Trophoblast cell (in vitro differentiated cells and primary cell): Measurements from ENCODE around the gene GPR68.
A peak's percentile ranks its signal among the peaks of the same experiment; 100 is the strongest.

ENCODE experiments used
- DNase-seq, 2 donors: peaks; one replicate each; pipeline ENCODE4 v3.0.0-alpha.2; 2016
- H2AFZ ChIP-seq: 2 replicates; pipeline ENCODE4 v1.6.1; 2013; ENCODE audit warnings: low read length, moderate library complexity, mild to moderate bottlenecking; ENCODE audit not compliant: insufficient read depth, poor library complexity
- H2AK5ac ChIP-seq: 2 replicates; pipeline ENCODE4 v1.6.1; 2013; ENCODE audit warnings: mild to moderate bottlenecking, low read length
- H2BK120ac ChIP-seq: 2 replicates; pipeline ENCODE4 v1.6.1; 2013; ENCODE audit warnings: low read length, mild to moderate bottlenecking, moderate library complexity; ENCODE audit not compliant: insufficient read depth, poor library complexity
- H2BK12ac ChIP-seq: 2 replicates; pipeline ENCODE4 v1.6.1; 2013; ENCODE audit warnings: mild to moderate bottlenecking, low read length, moderate library complexity
- H2BK5ac ChIP-seq: 2 replicates; pipeline ENCODE4 v1.6.1; 2013; ENCODE audit warnings: low read length, low read depth, moderate library complexity, mild to moderate bottlenecking; ENCODE audit not compliant: poor library complexity
- H3K14ac ChIP-seq: 2 replicates; pipeline ENCODE4 v1.6.1; 2013; ENCODE audit warnings: mild to moderate bottlenecking, low read length
- H3K18ac ChIP-seq: 2 replicates; pipeline ENCODE4 v1.6.1; 2013; ENCODE audit warnings: mild to moderate bottlenecking, low read length
- H3K23ac ChIP-seq: 2 replicates; pipeline ENCODE4 v1.6.1; 2013; ENCODE audit warnings: low read length
- H3K27ac ChIP-seq: 2 replicates; pipeline ENCODE4 v1.5.1; 2013; ENCODE audit warnings: low read depth, mild to moderate bottlenecking, inconsistent platforms, low read length, moderate library complexity
- H3K27me3 ChIP-seq: 2 replicates; pipeline ENCODE4 v1.6.1; 2013; ENCODE audit warnings: inconsistent platforms, mild to moderate bottlenecking, low read length, moderate library complexity; ENCODE audit not compliant: insufficient read depth
- H3K36me3 ChIP-seq, 2 experiments: 1 replicate in 1 of 2; 2 replicates in 1 of 2; pipeline ENCODE4 v1.6.1; 2013; ENCODE audit warnings: low read length in 2 of 2, mild to moderate bottlenecking in 2 of 2, moderate library complexity in 1 of 2; ENCODE audit not compliant: insufficient read depth in 2 of 2, control insufficient read depth in 1 of 2
- H3K4ac ChIP-seq: 2 replicates; pipeline ENCODE4 v1.6.1; 2013; ENCODE audit warnings: low read depth, mild to moderate bottlenecking, low read length, moderate library complexity
- H3K4me1 ChIP-seq, 2 experiments: 1 replicate in 1 of 2; 2 replicates in 1 of 2; pipeline ENCODE4 v1.6.1; 2013; ENCODE audit warnings: low read length in 2 of 2, mild to moderate bottlenecking in 2 of 2, moderate library complexity in 1 of 2; ENCODE audit not compliant: insufficient read depth in 2 of 2, control insufficient read depth in 1 of 2
- H3K4me2 ChIP-seq: 2 replicates; pipeline ENCODE4 v1.6.1; 2013; ENCODE audit warnings: inconsistent platforms, mild to moderate bottlenecking, low read length, moderate library complexity
- H3K4me3 ChIP-seq: 2 replicates; pipeline ENCODE4 v1.5.1; 2013; ENCODE audit warnings: mild to moderate bottlenecking, low read depth, low read length, inconsistent platforms
- H3K79me1 ChIP-seq: one replicate; pipeline ENCODE4 v1.6.1; 2013; ENCODE audit warnings: low read length
- H3K79me2 ChIP-seq: 2 replicates; pipeline ENCODE4 v1.6.1; 2013; ENCODE audit warnings: low read length, mild to moderate bottlenecking; ENCODE audit not compliant: control insufficient read depth, insufficient read depth, poor library complexity
- H3K9ac ChIP-seq: 2 replicates; pipeline ENCODE4 v1.6.1; 2013; ENCODE audit warnings: mild to moderate bottlenecking, low read length
- H3K9me3 ChIP-seq: 2 replicates; pipeline ENCODE4 v1.6.1; 2013; ENCODE audit warnings: low read depth, mild to moderate bottlenecking, control low read depth, inconsistent platforms, low read length; ENCODE audit not compliant: insufficient read depth
- H4K12ac ChIP-seq: 2 replicates; pipeline ENCODE4 v1.6.1; 2013; ENCODE audit warnings: low read depth, mild to moderate bottlenecking, low read length, moderate library complexity
- H4K8ac ChIP-seq: 2 replicates; pipeline ENCODE4 v1.6.1; 2013; ENCODE audit warnings: low read depth, mild to moderate bottlenecking, low read length, moderate library complexity
- H4K91ac ChIP-seq: one replicate; pipeline ENCODE4 v1.6.1; 2013; ENCODE audit warnings: low read depth, mild to moderate bottlenecking, low read length, moderate library complexity
- WGBS: extraction: QIAGEN DNeasy Blood & Tissue Kit; methylation state at CpG from one replicate; pipeline ENCODE4 v1.1.7; 2013; ENCODE audit warnings: missing lambda C conversion rate; ENCODE audit not compliant: insufficient read length, insufficient coverage; ENCODE audit errors: extremely low coverage; 5-methylcytosine and 5-hydroxymethylcytosine counted together

The GPR68 gene

GRCh38 chr14:91261115-91261514, 16.6 kb upstream of the GPR68 start:
- H3K79me2 ChIP-seq = no peaks in the 10 kb centered on the region
- no peak overlapping the region for H3K4me2 ChIP-seq
- H4K91ac ChIP-seq = no peak overlapping the region
- peak overlapping the region; percentile 84 for H2AK5ac ChIP-seq
- H3K79me1 ChIP-seq = peaks cover 23% of the 10 kb centered on the region
- H3K23ac ChIP-seq = no peak overlapping the region
- peaks cover 25 to 31% of the 10 kb centered on the region in 2 experiments for H3K4me1 ChIP-seq
- no peak overlapping the region for H2BK5ac ChIP-seq
- H2BK120ac ChIP-seq = no peak overlapping the region
- no peak overlapping the region for H3K9ac ChIP-seq
- H3K14ac ChIP-seq = no peak overlapping the region
- H3K36me3 ChIP-seq = no peaks in the 10 kb centered on the region
- no peak overlapping the region for H3K4ac ChIP-seq
- H2AFZ ChIP-seq = no peak overlapping the region
- H3K27ac ChIP-seq = no peak overlapping the region
- H3K27me3 ChIP-seq = no peaks in the 10 kb centered on the region
- no peak for DNase-seq
- no peak overlapping the region for H4K8ac ChIP-seq
- peaks cover 5% of the 10 kb centered on the region for H3K9me3 ChIP-seq
- WGBS = no CpG with 5 or more reads among the region's 5 CpGs
- no peak overlapping the region for H4K12ac ChIP-seq
- H3K4me3 ChIP-seq = no peak overlapping the region
- no peak overlapping the region for H3K18ac ChIP-seq
- peak overlapping the region; percentile 22 for H2BK12ac ChIP-seq

DNA sequence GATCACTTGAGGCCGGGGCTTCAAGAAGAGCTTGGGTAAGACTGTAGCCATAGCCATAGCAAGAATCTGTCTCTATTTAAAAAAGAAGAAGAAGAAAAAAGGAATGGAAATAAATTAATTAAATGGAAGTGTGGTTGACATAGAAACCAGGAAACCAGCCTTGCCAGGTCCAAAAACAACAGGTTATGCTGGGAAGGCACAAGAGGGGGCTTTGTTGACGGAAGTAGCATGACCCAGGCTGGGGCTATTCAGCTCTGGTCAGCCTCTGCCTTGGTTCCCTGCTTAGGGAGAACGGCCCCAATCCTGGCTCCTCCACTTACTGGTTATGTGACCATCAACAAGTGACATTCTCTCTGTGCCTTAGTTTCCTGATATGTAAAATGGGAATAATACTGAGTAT, 14.4 kb upstream of the GPR68 start:
- H3K18ac ChIP-seq = no peak overlapping the region
- H4K91ac ChIP-seq = peak overlapping the region; percentile 28
- peak overlapping the region; percentile 52 for H2BK5ac ChIP-seq
- H2AFZ ChIP-seq = no peak overlapping the region
- peaks cover 2% of the 10 kb centered on the region for H3K9me3 ChIP-seq
- no peaks in the 10 kb centered on the region for H3K27me3 ChIP-seq
- peaks cover 22% of the 10 kb centered on the region for H3K79me1 ChIP-seq
- peak overlapping the region; percentile 49 for H3K27ac ChIP-seq
- H3K4me1 ChIP-seq = peaks cover 18 to 33% of the 10 kb centered on the region in 2 experiments
- H4K12ac ChIP-seq = no peak overlapping the region
- no peak overlapping the region for H3K23ac ChIP-seq
- H3K9ac ChIP-seq = no peak overlapping the region
- no peak for DNase-seq
- no peak overlapping the region for H3K4me3 ChIP-seq
- H2BK120ac ChIP-seq = no peak overlapping the region
- no peak overlapping the region for H3K14ac ChIP-seq
- H3K36me3 ChIP-seq = no peaks in the 10 kb centered on the region
- H2AK5ac ChIP-seq = no peak overlapping the region
- H4K8ac ChIP-seq = no peak overlapping the region
- peak overlapping the region; percentile 44 for H2BK12ac ChIP-seq
- no peaks in the 10 kb centered on the region for H3K79me2 ChIP-seq
- H3K4me2 ChIP-seq = no peak overlapping the region
- H3K4ac ChIP-seq = no peak overlapping the region
- no CpG with 5 or more reads among the region's 3 CpGs for WGBS

DNA sequence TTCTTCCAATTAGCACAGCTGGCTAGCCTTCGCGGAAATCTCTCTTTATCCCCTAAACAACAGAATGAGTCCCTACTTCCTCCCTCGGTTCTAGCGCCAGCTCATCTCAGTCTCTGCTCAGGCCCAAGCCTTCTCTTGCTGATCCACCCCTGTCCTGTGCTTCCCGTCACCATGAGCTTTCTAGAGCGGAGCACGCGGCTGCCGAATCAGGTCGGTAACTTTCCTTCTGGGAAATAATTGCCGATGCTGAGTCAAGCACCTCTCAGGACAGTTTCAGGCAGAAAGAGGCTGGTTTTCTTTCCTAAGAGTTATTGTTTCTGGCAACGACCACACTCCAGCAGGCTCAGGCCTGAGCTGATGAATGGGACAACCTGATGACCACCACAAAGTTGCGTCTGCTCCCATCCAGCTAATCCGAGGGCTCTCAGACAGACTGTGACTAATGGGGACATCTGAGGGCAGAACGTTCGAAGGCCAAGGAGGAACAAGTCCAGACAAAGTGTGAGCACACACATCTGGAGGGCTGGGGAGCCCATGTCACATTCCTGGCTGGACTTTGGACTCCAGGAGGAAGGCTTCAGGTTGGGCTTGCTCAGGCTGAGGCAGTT, 13.6 kb upstream of the GPR68 start:
- Histone ChIP-seq H2AK5ac (no peak overlapping the region), H3K4me1 (peaks cover 19 to 37% of the 10 kb centered on the region in 2 experiments), H3K27ac (peak overlapping the region; percentile 49), H2BK5ac (peak overlapping the region; percentile 52), H4K8ac (no peak overlapping the region), H3K23ac (no peak overlapping the region), H2AFZ (no peak overlapping the region), H3K9ac (no peak overlapping the region), H3K79me1 (peaks cover 25% of the 10 kb centered on the region), H3K9me3 (peaks cover 2% of the 10 kb centered on the region), H4K91ac (peak overlapping the region; percentile 28), H2BK120ac (peak overlapping the region; percentile 46), H3K27me3 (no peaks in the 10 kb centered on the region), H3K36me3 (no peaks in the 10 kb centered on the region), H3K79me2 (no peaks in the 10 kb centered on the region), H3K14ac (peak overlapping the region; percentile 30), H3K4me3 (no peak overlapping the region), H3K4ac (no peak overlapping the region), H4K12ac (no peak overlapping the region), H3K4me2 (peak overlapping the region; percentile 32), H2BK12ac (peak overlapping the region; percentile 44), H3K18ac (peak overlapping the region; percentile 37)
- no peak for DNase-seq
- WGBS = no CpG with 5 or more reads among the region's 16 CpGs

DNA sequence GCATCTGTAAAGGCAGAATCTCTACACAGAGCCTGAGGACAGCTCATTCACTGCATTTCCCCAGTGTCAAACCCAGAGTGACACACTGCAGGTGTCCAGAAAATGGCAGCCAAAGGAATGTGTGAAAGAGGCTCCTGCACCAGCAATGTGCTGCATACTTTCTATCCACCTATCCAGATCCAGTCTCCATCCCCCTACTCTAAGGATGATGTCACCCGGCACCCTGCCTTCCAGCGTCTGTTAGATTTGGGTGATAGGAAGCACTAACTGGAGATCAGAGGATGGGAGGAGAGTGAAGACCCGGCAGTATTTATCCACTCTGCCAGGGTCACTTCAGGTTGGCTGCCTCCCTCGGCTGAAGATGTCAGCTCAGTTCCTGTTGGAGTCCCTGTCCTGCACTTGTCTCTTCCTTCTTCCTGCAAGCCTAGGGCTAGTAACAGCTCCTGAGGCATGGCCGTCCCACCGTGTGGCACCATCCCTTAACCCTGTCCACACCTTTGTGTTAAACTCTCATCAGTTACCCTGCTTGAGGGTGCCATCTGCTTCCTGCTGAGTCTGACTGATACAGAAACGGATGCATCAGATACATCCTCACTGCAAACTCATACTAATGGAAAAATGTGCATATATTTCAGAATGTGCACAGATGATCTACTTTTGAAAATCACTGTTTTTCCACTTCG, 13.0 kb upstream of the GPR68 start:
- H4K12ac ChIP-seq = no peak overlapping the region
- H4K91ac ChIP-seq = no peak overlapping the region
- no peak overlapping the region for H3K23ac ChIP-seq
- H3K27me3 ChIP-seq = no peaks in the 10 kb centered on the region
- H3K4ac ChIP-seq = no peak overlapping the region
- H3K4me2 ChIP-seq = peak overlapping the region; percentile 32
- no peak overlapping the region for H4K8ac ChIP-seq
- H3K18ac ChIP-seq = no peak overlapping the region
- no peak overlapping the region for H2AK5ac ChIP-seq
- no peak overlapping the region for H3K9ac ChIP-seq
- no peak overlapping the region for H3K14ac ChIP-seq
- H2BK120ac ChIP-seq = no peak overlapping the region
- no peak overlapping the region for H3K4me3 ChIP-seq
- H3K27ac ChIP-seq = peak overlapping the region; percentile 60
- peaks cover 27% of the 10 kb centered on the region for H3K79me1 ChIP-seq
- peaks cover 22 to 44% of the 10 kb centered on the region in 2 experiments for H3K4me1 ChIP-seq
- H2AFZ ChIP-seq = no peak overlapping the region
- H3K36me3 ChIP-seq = no peaks in the 10 kb centered on the region
- no peaks in the 10 kb centered on the region for H3K79me2 ChIP-seq
- WGBS = no CpG with 5 or more reads among the region's 8 CpGs
- no peak for DNase-seq
- peaks cover 2% of the 10 kb centered on the region for H3K9me3 ChIP-seq
- H2BK12ac ChIP-seq = no peak overlapping the region
- peak overlapping the region; percentile 1 for H2BK5ac ChIP-seq
